CD8-positive, alpha-beta memory T cell (primary cell): Measurements from ENCODE around the gene CRLF3. TPM values are rescaled to one million over a fixed set of nuclear protein-coding genes. Genes with fewer than 3 reads are reported as not detected.

Experiments
- CTCF ChIA-PET: fragments of 350-600 bp; sonication (Branson Sonifier 250); formaldehyde crosslinking; loops from one replicate; lab custom pipeline; 2021; ENCODE audit warnings: antibody characterized with exemption; lab: Charles Lee
- POLR2A ChIA-PET: fragments of 350-600 bp; sonication (Branson Sonifier 250); formaldehyde crosslinking; loops from one replicate; lab custom pipeline; 2021; ENCODE audit warnings: antibody characterized with exemption; lab: Charles Lee
- DNase-seq, 5 donors: peaks; one replicate each; pipeline versions ENCODE4 v3.0.0 to v3.0.0-alpha.2; 2020 to 2022; ENCODE audit warnings: mixed read lengths in 1 of 5
- H3K27ac ChIP-seq: one replicate; pipeline ENCODE4 v1.7.0; 2013; ENCODE audit warnings: low read depth, mild to moderate bottlenecking, low read length, moderate library complexity
- H3K27me3 ChIP-seq: 2 replicates; pipeline ENCODE4 v1.7.0; 2013; ENCODE audit warnings: low read length, mild to moderate bottlenecking; ENCODE audit not compliant: insufficient read depth, poor library complexity, severe bottlenecking
- H3K36me3 ChIP-seq: 2 replicates; pipeline ENCODE4 v1.7.0; 2013; ENCODE audit warnings: mild to moderate bottlenecking, low read length, moderate library complexity; ENCODE audit not compliant: insufficient read depth
- H3K4me1 ChIP-seq: 2 replicates; pipeline ENCODE4 v1.7.0; 2013; ENCODE audit warnings: mild to moderate bottlenecking, low read length, moderate library complexity; ENCODE audit not compliant: insufficient read depth
- H3K4me3 ChIP-seq: 2 replicates; pipeline ENCODE4 v1.7.0; 2013; ENCODE audit warnings: mild to moderate bottlenecking, low read length
- H3K9me3 ChIP-seq: 2 replicates; pipeline ENCODE4 v1.7.0; 2013; ENCODE audit warnings: mild to moderate bottlenecking, low read length
- H3K27ac Mint-ChIP-seq, 8 donors: one replicate each; pipeline ENCODE4 v1.8.0; 2020 to 2021; ENCODE audit warnings: mixed read lengths in 8 of 8, mild to moderate bottlenecking in 6 of 8, inconsistent platforms in 3 of 8, moderate library complexity in 3 of 8
- H3K27me3 Mint-ChIP-seq, 2 donors: one replicate each; pipeline ENCODE4 v1.8.0; 2020 to 2021; ENCODE audit warnings: mixed read lengths in 2 of 2, mild to moderate bottlenecking in 1 of 2, moderate library complexity in 1 of 2
- H3K36me3 Mint-ChIP-seq, 3 donors: one replicate each; pipeline ENCODE4 v1.8.0; 2020 to 2021; ENCODE audit warnings: mixed read lengths in 3 of 3, inconsistent platforms in 1 of 3, mild to moderate bottlenecking in 1 of 3
- H3K4me1 Mint-ChIP-seq, 3 donors: one replicate each; pipeline ENCODE4 v1.8.0; 2020 to 2021; ENCODE audit warnings: mixed read lengths in 3 of 3, inconsistent platforms in 1 of 3, mild to moderate bottlenecking in 1 of 3
- H3K4me3 Mint-ChIP-seq, 7 donors: one replicate each; pipeline ENCODE4 v1.8.0; 2020 to 2021; ENCODE audit warnings: mixed read lengths in 7 of 7, mild to moderate bottlenecking in 6 of 7, moderate library complexity in 4 of 7, inconsistent platforms in 2 of 7
- H3K9me3 Mint-ChIP-seq, 5 donors: one replicate each; pipeline ENCODE4 v1.8.0; 2020 to 2022; ENCODE audit warnings: mixed read lengths in 5 of 5, mild to moderate bottlenecking in 3 of 5, moderate library complexity in 2 of 5, inconsistent platforms in 1 of 5
- polyA plus RNA-seq: library from polyadenylated mRNA; unstranded; fragments of 300-500 nt; fragmentation: Illumina TruSeq; gene quantifications from one replicate; pipeline ENCODE4 v1.2.3, GENCODE V29; 2021
- total RNA-seq, 2 experiments: library from RNA; stranded (reverse); gene quantifications; one replicate each; pipeline ENCODE4 v1.2.3, GENCODE V29; 2021

CRLF3 gene
- total RNA-seq (10 to 100 TPM; 42.7 to 43.0 TPM), polyA plus RNA-seq (108 TPM)

DNA sequence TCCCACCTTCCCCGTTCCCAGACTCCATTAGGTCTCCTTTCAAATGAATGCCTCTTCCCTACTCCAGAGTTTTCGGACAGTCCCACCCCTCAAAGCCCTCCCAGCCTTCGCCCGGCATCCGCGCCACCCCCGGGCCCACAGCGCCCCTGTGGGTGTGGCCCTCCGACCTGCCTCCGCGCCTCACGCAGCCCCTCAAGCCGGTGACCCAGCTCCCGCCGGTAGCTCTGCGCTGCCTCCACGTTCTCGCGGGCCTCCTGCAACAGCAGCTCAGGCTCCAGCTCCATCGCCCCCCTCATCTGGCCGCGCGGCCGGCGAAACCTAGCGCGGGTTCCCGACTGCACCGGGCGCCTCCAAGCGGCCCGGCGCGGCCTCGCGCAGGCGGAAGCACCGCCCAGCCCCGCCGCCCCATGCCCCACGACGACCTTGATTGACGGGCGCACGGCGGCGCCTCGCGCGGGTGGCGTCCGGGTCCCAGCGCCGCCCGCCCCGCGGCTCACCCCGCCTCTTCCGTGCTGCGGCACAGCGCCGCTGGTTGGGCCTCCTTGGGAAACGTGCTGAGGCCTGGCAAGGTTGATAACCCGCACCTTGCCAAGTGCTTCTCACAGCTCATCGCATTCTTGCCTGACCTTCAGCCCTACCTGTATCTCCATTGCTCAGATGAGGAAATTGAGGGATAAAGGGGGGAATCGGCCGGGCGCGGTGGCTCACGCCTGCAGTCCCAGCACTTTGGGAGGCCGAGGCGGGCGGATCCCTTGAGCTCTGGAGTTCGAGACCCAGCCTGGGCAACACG is at the start of gene CRLF3:
Gene CRLF3 (minus strand): TSS at position 337 of the 790 bp plus-strand sequence. CDS start 41 bp downstream, at position 296.
- Mint-ChIP-seq H3K9me3 (no peaks in the 10 kb centered on the region), H3K4me1 (peaks cover 35 to 43% (median 41%) of the 10 kb centered on the region in 3 donors), H3K27ac (peak within 1 kb of the TSS; percentile 82 to 99 (median 92)), H3K36me3 (peaks cover 0 to 14% (median 0%) of the 10 kb centered on the region in 3 donors), H3K4me3 (peak within 1 kb of the TSS; percentile 90 to 99 (median 95)), H3K27me3 (no peaks in the 10 kb centered on the region)
- H3K4me1 ChIP-seq = peaks cover 35% of the 10 kb centered on the region
- ChIA-PET CTCF (interaction anchor here (1.0 to 6.1 kb wide), 13 partner anchors 13 to 348 kb away, joined by 3 to 90 read pairs (median 5); partner anchors contain the start of gene GOSR1), POLR2A (interaction anchor here (0.6 to 4.2 kb wide), 8 partner anchors 11 to 347 kb away, joined by 3 to 51 read pairs (median 4); partner anchors contain the start of gene GOSR1)
- H3K9me3 ChIP-seq = no peaks in the 10 kb centered on the region
- no peaks in the 10 kb centered on the region for H3K36me3 ChIP-seq
- DNase-seq = peak; percentile 82 to 93 (median 91)
- H3K4me3 ChIP-seq = peak within 1 kb of the TSS; percentile 96
- peak within 1 kb of the TSS; percentile 78 for H3K27ac ChIP-seq
- no peaks in the 10 kb centered on the region for H3K27me3 ChIP-seq

DNA sequence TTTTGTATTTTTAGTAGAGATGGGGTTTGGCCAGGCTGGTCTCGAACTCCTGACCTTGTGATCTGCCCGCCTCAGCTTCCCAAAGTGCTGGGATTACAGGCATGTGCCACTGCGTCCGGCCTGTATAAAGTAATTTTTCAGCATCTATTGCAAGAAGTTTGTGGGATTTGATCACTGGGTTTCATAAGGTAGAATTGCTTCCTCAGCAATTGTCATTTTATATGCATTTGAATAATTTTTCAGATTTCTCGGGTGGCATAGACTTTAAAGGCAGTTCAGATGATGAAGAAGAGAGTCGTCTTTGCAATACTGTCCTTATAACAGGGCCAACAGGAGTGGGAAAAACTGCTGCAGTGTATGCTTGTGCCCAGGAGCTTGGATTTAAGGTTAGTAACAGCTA is 44.5 kb upstream of the CRLF3 start:
- Mint-ChIP-seq H3K4me3 (no peak overlapping the region), H3K4me1 (no peaks in the 10 kb centered on the region), H3K27me3 (no peaks in the 10 kb centered on the region), H3K27ac (peak overlapping the region in 1 of 8 donors; percentile 54), H3K36me3 (peaks cover 3 to 35% (median 8%) of the 10 kb centered on the region in 3 donors), H3K9me3 (no peaks in the 10 kb centered on the region)
- no peaks in the 10 kb centered on the region for H3K27me3 ChIP-seq
- no peaks in the 10 kb centered on the region for H3K4me1 ChIP-seq
- CTCF ChIA-PET = interaction anchor here (1.4 kb wide), 1 partner anchor 18 kb away, joined by 3 read pairs; no protein-coding TSS in a partner anchor
- POLR2A ChIA-PET = no interaction called here
- DNase-seq = no peak
- no peaks in the 10 kb centered on the region for H3K9me3 ChIP-seq
- H3K36me3 ChIP-seq = no peaks in the 10 kb centered on the region
- no peak overlapping the region for H3K4me3 ChIP-seq
- no peak overlapping the region for H3K27ac ChIP-seq

DNA sequence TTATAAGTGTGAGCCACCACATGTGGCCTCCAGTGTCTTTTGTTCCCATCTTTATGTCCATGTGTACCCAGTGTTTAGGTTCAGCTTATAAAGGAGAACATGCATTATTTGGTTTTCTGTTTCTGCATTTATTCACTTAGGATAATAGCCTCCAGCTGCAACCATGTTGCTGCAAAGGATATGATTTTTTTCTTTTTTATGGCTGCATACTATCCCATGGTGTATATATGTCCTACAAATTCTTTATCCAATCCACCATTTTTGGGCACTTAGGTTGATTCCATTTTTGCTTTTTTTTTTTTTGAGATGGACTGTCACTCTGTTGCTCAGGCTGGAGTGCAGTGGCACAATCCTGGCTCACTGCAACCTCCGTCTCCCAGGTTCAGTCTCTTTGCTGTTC is 40.1 kb upstream of the CRLF3 start:
- no peak overlapping the region for H3K27ac ChIP-seq
- H3K9me3 ChIP-seq = no peaks in the 10 kb centered on the region
- no peaks in the 10 kb centered on the region for H3K4me1 ChIP-seq
- H3K36me3 ChIP-seq = no peaks in the 10 kb centered on the region
- no peaks in the 10 kb centered on the region for H3K27me3 Mint-ChIP-seq
- POLR2A ChIA-PET = no interaction called here
- peaks cover 3 to 33% (median 3%) of the 10 kb centered on the region in 3 donors for H3K36me3 Mint-ChIP-seq
- H3K4me1 Mint-ChIP-seq = no peaks in the 10 kb centered on the region
- no peak overlapping the region for H3K4me3 Mint-ChIP-seq
- CTCF ChIA-PET = no interaction called here
- no peaks in the 10 kb centered on the region for H3K9me3 Mint-ChIP-seq
- H3K4me3 ChIP-seq = no peak overlapping the region
- no peak overlapping the region for H3K27ac Mint-ChIP-seq
- no peak for DNase-seq
- H3K27me3 ChIP-seq = no peaks in the 10 kb centered on the region

DNA sequence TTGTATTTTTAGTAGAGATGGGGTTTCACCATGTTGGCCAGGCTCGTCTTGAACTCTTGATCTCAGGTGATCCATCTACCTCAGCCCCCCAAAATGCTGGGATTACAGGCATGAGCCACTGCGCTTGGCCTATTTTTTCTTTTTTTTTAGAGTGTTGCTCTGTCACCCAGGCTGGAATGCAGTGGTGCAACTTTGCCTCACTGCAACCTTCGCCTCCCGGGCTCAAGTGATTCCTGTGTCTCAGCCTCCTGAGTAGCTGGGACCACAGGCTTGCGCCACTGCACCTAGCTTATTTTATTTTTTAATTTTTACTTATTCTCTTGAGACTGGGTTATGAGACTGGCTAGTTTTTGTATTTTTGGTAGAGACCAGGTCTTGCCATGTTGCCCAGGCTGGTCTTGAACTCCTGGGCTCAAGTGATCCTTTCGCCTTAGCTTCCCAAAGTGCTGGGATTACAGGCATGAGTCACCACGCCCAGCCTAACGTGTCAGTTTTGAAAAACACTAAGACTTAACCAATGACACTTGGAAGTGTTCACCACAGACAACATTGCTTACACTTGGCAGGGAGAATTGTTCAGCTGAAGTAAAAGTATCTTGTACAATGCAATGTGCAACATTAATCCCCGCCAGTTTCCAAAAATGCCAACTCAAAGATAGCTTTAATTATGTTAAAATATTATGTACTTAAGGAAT is 34.2 kb upstream of the CRLF3 start:
- H3K4me3 Mint-ChIP-seq = no peak overlapping the region
- no peak for DNase-seq
- Histone ChIP-seq H3K27me3 (no peaks in the 10 kb centered on the region), H3K4me3 (no peak overlapping the region), H3K9me3 (no peaks in the 10 kb centered on the region), H3K4me1 (no peaks in the 10 kb centered on the region), H3K27ac (no peak overlapping the region), H3K36me3 (no peaks in the 10 kb centered on the region)
- H3K36me3 Mint-ChIP-seq = peaks cover 0 to 22% (median 0%) of the 10 kb centered on the region in 3 donors
- POLR2A ChIA-PET = no interaction called here
- H3K4me1 Mint-ChIP-seq = no peaks in the 10 kb centered on the region
- CTCF ChIA-PET = no interaction called here
- no peaks in the 10 kb centered on the region for H3K27me3 Mint-ChIP-seq
- no peaks in the 10 kb centered on the region for H3K9me3 Mint-ChIP-seq
- H3K27ac Mint-ChIP-seq = peak overlapping the region in 1 of 8 donors; percentile 81

DNA sequence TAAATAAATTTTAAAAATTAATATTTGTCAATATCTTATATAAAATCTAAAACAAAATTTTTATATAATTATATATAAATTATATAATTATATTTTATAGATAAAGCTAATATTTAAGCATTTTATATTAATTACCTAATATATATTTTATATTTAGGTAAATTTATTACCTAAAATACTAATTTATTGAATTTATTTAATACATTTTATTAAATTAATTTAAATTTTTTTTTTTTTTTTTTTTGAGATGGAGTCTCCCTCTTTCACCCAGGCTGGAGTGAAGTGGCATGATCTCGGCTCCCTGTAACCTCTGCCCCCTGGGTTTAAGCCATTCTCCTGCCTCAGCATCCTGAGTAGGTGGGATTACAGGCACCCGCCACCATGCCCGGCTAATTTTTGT is 29.7 kb upstream of the CRLF3 start:
- no peak overlapping the region for H3K4me3 ChIP-seq
- no peaks in the 10 kb centered on the region for H3K9me3 Mint-ChIP-seq
- no peaks in the 10 kb centered on the region for H3K4me1 ChIP-seq
- H3K27me3 Mint-ChIP-seq = no peaks in the 10 kb centered on the region
- H3K27me3 ChIP-seq = no peaks in the 10 kb centered on the region
- H3K36me3 ChIP-seq = no peaks in the 10 kb centered on the region
- H3K27ac ChIP-seq = no peak overlapping the region
- H3K4me3 Mint-ChIP-seq = no peak overlapping the region
- peaks cover 0 to 18% (median 2%) of the 10 kb centered on the region in 3 donors for H3K36me3 Mint-ChIP-seq
- ChIA-PET CTCF (no interaction called here), POLR2A (no interaction called here)
- no peak overlapping the region for H3K27ac Mint-ChIP-seq
- DNase-seq = no peak
- H3K9me3 ChIP-seq = no peaks in the 10 kb centered on the region
- H3K4me1 Mint-ChIP-seq = no peaks in the 10 kb centered on the region

DNA sequence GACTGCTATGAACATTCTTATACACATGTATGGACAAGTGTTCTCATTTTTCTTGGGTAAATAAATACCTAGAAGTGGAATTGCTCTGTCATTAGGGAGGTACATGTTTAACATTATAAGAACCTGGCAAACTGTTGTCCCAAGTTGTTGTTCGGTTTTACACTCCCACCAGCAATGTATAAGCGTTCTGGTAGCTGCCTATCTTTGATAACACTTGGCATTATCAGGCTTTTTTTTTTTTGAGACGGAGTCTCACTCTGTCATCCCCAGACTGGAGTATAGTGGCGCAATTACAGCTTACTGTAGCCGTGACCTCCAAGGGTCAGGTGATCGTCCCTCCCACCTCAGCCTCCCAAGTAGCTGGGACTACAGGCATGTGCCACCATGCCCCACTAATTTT is 23.5 kb upstream of the CRLF3 start:
- H3K27ac ChIP-seq = no peak overlapping the region
- no peak overlapping the region for H3K27ac Mint-ChIP-seq
- DNase-seq = no peak
- no peaks in the 10 kb centered on the region for H3K4me1 ChIP-seq
- H3K36me3 ChIP-seq = no peaks in the 10 kb centered on the region
- no peak overlapping the region for H3K4me3 ChIP-seq
- no peaks in the 10 kb centered on the region for H3K4me1 Mint-ChIP-seq
- no peak overlapping the region for H3K4me3 Mint-ChIP-seq
- H3K27me3 Mint-ChIP-seq = no peaks in the 10 kb centered on the region
- H3K9me3 Mint-ChIP-seq = no peaks in the 10 kb centered on the region
- H3K27me3 ChIP-seq = no peaks in the 10 kb centered on the region
- POLR2A ChIA-PET = no interaction called here
- peaks cover 0 to 13% (median 3%) of the 10 kb centered on the region in 3 donors for H3K36me3 Mint-ChIP-seq
- H3K9me3 ChIP-seq = no peaks in the 10 kb centered on the region
- CTCF ChIA-PET = no interaction called here

DNA sequence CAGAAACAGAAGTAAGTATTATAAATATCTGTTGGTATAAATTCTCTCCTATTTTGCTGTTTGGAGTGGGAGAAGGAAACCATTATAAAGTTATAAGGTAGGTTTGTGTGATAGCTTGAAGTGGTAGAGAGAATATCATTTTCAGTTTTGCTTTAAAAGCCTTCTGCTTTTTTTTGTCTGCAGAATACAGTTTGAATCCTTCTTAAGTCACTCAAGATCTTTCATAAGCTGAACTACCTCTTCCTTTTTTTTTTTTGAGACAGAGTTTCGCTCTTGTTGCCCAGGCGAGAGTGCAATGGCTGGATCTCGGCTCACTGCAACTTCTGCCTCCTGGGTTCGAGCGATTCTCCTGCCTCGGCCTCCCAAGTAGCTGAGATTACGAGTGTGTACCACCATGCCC is 16.3 kb upstream of the CRLF3 start:
- Histone ChIP-seq H3K4me1 (no peaks in the 10 kb centered on the region), H3K36me3 (no peaks in the 10 kb centered on the region), H3K9me3 (no peaks in the 10 kb centered on the region), H3K4me3 (no peak overlapping the region), H3K27ac (no peak overlapping the region), H3K27me3 (no peaks in the 10 kb centered on the region)
- H3K9me3 Mint-ChIP-seq = no peaks in the 10 kb centered on the region
- H3K27ac Mint-ChIP-seq = no peak overlapping the region
- CTCF ChIA-PET = no interaction called here
- peaks cover 0 to 30% (median 4%) of the 10 kb centered on the region in 3 donors for H3K36me3 Mint-ChIP-seq
- POLR2A ChIA-PET = interaction anchor here (1.4 kb wide), 1 partner anchor 10 kb away, joined by 3 read pairs; no protein-coding TSS in a partner anchor
- H3K27me3 Mint-ChIP-seq = no peaks in the 10 kb centered on the region
- no peak overlapping the region for H3K4me3 Mint-ChIP-seq
- H3K4me1 Mint-ChIP-seq = no peaks in the 10 kb centered on the region
- no peak for DNase-seq
